GM06990 (cell line): Measurements from ENCODE around the gene SCRN2.

ENCODE experiments used
- DNase-seq: peaks from one replicate; pipeline ENCODE4 v3.0.0-alpha.2; 2011; ENCODE audit not compliant: insufficient read length; ENCODE audit errors: extremely low read depth
- H3K27me3 ChIP-seq: replicated peaks from 2 replicates; pipeline ENCODE4 v1.6.0; 2011; ENCODE audit warnings: low read length; ENCODE audit not compliant: control insufficient read depth, insufficient read depth
- H3K36me3 ChIP-seq: 2 replicates; pipeline ENCODE4 v1.5.1; 2011; ENCODE audit warnings: low read length; ENCODE audit not compliant: control insufficient read depth, insufficient read depth
- H3K4me3 ChIP-seq: replicated peaks from 2 replicates; pipeline ENCODE4 v1.5.1; 2011; ENCODE audit warnings: low read depth, mild to moderate bottlenecking, control low read depth, low read length
- TF ChIP-seq, protein P1 (sequence below): IDR thresholded peaks from 2 replicates; pipeline ENCODE4 v1.5.1; 2011; ENCODE audit warnings: low read length, control low read depth, mild to moderate bottlenecking, inconsistent platforms; ENCODE audit not compliant: insufficient read depth, poor library complexity, severe bottlenecking

SCRN2 gene

DNA sequence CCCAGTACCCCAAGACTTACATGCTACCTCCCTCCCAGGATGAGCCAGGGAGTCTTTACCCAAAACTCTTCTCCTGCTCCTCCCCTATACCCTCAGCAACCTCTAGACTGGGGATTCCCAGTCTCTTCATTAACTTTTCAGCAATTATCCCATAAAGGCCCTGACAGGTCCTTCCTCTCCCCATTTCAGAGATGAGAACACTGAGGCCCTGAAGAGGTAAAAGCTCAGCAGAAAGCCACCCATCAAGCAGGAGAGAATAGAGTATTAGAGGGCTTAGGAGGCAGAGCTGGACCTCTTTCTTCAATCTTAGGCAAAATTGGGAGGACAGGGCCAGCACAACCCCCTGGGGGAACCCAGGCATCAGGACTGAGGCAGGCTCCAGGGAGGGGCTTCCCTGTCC, 15.8 kb upstream of the SCRN2 start:
- no peak for DNase-seq
- TF ChIP-seq, protein P1, sequence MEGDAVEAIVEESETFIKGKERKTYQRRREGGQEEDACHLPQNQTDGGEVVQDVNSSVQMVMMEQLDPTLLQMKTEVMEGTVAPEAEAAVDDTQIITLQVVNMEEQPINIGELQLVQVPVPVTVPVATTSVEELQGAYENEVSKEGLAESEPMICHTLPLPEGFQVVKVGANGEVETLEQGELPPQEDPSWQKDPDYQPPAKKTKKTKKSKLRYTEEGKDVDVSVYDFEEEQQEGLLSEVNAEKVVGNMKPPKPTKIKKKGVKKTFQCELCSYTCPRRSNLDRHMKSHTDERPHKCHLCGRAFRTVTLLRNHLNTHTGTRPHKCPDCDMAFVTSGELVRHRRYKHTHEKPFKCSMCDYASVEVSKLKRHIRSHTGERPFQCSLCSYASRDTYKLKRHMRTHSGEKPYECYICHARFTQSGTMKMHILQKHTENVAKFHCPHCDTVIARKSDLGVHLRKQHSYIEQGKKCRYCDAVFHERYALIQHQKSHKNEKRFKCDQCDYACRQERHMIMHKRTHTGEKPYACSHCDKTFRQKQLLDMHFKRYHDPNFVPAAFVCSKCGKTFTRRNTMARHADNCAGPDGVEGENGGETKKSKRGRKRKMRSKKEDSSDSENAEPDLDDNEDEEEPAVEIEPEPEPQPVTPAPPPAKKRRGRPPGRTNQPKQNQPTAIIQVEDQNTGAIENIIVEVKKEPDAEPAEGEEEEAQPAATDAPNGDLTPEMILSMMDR: no peak
- Histone ChIP-seq H3K27me3 (peaks cover 4% of the 10 kb centered on the region), H3K36me3 (no peaks in the 10 kb centered on the region), H3K4me3 (no peak overlapping the region)

DNA sequence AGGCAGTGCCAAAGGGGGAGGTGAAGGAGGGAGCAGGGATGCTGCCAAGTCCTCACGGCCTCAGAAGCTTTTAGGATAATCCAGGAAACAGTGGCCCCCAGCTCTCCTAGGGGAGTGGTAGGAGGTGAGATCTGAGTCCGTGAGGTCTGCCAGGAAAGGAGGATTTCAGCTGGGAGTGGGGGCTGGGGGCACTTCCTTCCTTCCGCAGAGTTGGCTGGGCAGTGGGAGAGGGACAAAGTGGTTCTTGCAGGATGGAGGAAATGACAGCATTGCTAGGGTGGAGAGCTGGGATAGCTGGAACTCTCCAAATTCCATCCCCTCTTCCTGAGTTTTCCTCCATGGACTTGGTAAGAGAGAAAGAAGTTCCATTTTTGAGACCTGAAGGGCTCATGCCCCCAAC, 14.7 kb upstream of the SCRN2 start:
- TF ChIP-seq, protein P1: no peak
- no peaks in the 10 kb centered on the region for H3K36me3 ChIP-seq
- H3K27me3 ChIP-seq: peaks cover 6% of the 10 kb centered on the region

DNA sequence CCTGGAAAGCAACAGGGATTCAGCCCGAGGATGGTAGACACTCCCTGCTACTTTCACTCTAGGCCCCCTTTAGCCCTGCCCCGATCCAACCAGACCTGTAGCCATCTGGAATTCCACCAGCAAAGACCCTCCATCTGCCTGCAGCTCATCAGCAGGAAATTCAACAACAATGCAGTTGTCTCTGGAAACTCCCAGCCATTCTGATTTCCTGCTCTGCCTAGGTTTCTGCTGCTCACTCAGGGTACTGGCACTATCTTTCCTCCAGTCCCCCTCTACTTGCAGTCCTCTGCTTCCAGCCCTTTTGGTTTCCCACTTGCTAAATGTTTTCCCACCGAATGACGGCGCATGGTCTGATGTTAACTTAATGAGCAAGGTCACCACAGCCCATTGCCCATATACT, 12.5 kb upstream of the SCRN2 start:
- Histone ChIP-seq H3K4me3 (no peak overlapping the region), H3K36me3 (no peaks in the 10 kb centered on the region), H3K27me3 (peaks cover 6% of the 10 kb centered on the region)
- DNase-seq: no peak
- TF ChIP-seq, protein P1: no peak

More for the DNA sequence above, 14.7 kb upstream of the SCRN2 start:
- no peak overlapping the region for H3K4me3 ChIP-seq
- no peak for DNase-seq

DNA sequence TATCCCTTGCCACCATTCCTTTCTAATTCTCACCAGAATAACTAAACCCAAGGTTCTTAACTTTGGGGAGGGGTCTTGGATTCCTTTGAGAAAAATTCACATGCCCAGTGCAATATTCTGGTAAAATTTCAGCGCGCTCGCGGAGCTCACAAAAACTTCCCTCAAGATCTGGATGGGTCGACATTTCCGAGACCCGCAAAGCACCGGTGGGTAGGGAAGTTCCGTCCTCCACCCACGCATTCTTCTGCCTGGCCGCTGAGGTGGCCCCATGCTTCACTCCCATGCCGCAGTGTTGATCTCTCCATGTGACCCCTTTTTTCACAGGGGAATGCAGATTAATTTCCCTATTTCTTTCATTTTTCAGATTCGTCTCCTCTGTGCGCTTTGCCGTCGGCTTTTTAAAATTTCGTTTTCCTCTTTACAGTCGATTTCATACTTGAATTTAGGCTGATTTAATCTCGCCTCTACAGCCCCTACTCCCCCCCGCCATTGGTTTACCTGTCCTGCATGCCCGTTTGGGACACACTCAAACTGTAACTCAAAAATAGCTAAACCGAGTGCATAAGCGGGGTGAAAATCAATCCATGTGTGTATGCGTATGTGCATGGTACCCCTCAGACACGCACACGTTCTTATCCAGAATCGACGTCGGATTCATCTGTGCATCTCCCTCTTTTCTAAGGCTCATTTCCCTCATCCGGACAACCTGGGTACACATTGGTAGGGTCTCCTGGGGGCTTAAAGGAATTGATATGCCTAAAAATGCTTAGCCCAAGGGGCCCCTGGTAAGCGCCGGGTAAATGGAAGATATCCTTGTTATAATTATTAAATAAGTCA, 11.3 kb upstream of the SCRN2 start:
- TF ChIP-seq, protein P1: no peak
- Histone ChIP-seq H3K27me3 (peaks cover 8% of the 10 kb centered on the region), H3K36me3 (no peaks in the 10 kb centered on the region), H3K4me3 (no peak overlapping the region)
- DNase-seq: no peak

DNA sequence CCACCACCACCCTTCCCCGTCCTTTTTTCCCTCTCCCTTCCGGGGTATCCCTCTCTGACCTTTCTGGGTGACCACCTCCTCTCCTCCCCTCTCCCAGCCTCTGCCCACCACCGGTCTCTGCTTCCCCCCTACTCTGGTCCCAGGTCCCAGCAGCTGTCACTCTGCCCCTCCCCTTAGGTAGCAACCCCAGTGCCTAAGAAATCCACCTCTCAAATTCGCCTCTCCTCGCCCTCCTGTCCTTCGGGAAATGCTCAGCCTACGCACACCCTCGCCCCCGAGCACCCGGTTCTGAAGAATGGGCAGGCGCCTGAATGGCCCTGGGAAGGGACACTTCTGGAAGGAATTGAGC, 10.7 kb upstream of the SCRN2 start:
- TF ChIP-seq, protein P1: no peak
- no peak for DNase-seq
- Histone ChIP-seq H3K27me3 (peaks cover 8% of the 10 kb centered on the region), H3K36me3 (no peaks in the 10 kb centered on the region), H3K4me3 (no peak overlapping the region)
